GM18867 (cell line): ENCODE results near the gene FASN.
"Not testable (repeated sequence)": the region's sequence is repeated elsewhere in the genome, so short reads cannot be mapped to it uniquely, and the experiment has no call there.

ENCODE experiments used
- ATAC-seq: cut with Tn5 transposase; IDR thresholded peaks from one replicate; pipeline ENCODE4 v1.9.1; 2021; ENCODE audit warnings: mild to moderate bottlenecking, moderate library complexity; ENCODE audit not compliant: unreplicated experiment

FASN gene

GRCh38 chr17:82047914-82048570, 50.0 kb downstream of the FASN start:
- no peak for ATAC-seq

GRCh38 chr17:82047379-82047778, 50.7 kb downstream of the FASN start:
- no peak for ATAC-seq

DNA sequence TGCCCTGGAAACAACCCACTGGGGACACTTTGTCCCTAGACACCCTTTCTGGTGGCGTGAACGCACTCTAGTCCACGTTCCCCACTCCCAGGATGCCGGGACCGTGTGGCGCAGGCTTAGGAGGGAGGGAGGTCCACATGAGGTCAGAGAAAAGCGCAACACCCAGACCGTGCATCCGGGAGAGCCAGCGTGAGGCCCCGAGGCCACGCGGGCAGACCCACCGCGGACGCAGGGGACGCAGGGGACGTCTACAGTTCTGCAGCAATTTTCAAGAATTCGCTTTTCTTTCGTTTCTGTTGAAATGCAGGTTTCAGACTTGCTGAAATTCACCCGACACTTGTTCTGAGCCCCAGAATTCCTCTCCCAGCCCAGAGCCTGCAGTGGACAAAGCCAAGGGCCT, 51.1 kb downstream of the FASN start:
- ATAC-seq = no peak

DNA sequence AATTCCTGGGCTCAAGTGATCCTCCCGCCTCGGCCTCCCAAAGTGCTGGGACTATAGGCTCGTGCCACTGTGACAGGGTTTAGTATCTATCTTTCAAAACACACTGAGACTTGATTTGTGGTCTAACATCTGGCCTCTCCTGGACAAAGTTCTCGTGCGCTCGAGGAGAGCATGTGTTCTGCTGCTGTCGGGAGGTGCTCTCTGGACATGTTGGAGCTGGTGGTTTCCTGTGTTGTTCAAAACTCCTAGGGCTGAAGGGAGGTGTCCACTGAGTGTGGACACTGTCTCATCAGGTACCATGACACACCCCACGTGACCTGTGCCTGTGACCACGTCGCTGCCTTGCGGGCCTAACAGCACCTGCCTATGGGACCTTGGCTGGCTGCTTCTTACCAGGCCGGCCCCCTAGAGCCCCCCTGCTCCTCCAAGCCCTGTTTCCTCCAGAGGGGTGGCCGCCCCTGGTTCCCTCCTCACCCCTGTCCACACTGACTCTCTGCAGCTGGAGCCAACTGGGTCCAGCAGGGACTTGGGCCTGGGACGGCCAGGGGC, 52.0 kb downstream of the FASN start:
- no peak for ATAC-seq

GRCh38 chr17:82043507-82043906, 54.5 kb downstream of the FASN start:
- ATAC-seq = no peak

- no peak for ATAC-seq
These were observed 55.4 kb downstream of the FASN start for GRCh38 chr17:82042649-82043048.

DNA sequence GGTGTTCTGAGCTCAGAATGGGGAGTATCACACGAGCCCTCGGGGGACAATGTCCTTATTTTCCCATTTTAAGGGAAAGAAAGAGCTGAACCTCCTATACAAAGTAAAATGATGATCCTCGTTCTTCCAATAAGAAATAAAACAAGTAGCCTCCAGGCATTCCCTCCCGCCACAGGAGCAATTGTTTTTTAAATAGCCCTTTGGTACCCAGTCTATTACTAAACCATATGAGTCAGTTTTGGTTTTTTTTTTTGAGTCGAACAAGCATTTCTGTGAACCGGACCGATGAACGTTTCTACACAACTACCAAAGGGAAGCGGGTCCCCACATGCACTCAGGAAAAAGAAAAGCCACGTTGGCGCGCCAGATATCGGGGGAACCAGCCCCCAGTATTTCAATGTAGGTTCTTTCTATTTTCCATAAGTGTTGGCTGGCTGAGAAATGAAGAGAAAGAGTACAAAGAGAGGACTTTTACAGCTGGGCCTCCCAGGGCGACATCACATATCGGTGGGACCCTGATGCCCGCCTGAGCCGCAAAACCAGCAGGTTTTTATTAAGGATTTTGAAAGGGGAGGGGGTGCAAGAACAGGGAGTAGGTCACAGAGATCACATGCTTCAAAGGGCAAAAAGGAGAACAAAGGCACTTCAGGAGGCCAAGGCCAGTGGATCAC, 56.8 kb downstream of the FASN start:
- ATAC-seq = no peak

DNA sequence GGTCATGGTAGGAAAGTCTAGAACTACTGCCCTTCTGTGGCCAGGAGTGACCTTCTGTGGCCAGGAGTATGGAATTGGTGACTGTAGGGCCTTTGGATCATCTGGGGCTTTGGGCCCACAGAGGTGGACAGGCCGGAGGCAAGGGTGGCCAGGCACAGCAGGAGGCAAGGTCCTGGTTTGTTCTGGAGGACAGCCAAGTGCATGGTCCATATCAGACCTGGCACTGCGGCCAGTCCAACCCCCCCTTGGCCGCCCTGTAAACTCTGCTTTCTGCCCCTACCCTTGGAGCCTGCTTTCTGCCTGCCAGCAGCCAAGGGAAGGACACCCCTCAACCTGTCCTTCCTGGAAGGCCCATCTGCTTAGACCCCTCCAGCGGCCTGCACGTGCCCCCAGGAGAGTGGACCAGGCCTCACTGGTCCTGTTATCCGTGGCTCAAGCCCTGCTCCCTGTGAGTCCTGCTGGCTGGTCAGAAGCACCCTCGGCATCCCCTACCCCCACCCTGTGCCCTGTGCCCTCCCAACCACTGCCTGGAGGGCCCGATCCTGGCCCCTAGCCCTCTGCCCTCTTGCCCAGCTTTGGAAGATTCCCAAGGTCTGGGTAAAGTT, 58.2 kb downstream of the FASN start:
- ATAC-seq = no peak

- not testable (repeated sequence) for ATAC-seq
These were observed 59.1 kb downstream of the FASN start for GRCh38 chr17:82038796-82039409.

DNA sequence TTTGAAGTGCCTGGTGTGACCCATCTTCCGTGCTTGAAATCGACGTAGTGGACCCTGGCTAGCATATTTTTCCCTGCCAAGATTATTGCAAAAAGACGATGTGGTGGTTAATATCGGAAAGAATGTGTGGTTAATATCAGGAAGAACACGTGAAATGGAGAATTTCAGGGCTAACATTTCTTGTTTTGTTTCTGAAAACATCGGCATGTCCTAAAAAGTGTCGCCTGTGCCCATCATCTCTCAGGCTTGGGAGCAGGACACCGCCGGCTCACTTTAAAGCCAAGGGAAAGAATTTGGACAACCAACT, 60.2 kb downstream of the FASN start:
- no peak for ATAC-seq

DNA sequence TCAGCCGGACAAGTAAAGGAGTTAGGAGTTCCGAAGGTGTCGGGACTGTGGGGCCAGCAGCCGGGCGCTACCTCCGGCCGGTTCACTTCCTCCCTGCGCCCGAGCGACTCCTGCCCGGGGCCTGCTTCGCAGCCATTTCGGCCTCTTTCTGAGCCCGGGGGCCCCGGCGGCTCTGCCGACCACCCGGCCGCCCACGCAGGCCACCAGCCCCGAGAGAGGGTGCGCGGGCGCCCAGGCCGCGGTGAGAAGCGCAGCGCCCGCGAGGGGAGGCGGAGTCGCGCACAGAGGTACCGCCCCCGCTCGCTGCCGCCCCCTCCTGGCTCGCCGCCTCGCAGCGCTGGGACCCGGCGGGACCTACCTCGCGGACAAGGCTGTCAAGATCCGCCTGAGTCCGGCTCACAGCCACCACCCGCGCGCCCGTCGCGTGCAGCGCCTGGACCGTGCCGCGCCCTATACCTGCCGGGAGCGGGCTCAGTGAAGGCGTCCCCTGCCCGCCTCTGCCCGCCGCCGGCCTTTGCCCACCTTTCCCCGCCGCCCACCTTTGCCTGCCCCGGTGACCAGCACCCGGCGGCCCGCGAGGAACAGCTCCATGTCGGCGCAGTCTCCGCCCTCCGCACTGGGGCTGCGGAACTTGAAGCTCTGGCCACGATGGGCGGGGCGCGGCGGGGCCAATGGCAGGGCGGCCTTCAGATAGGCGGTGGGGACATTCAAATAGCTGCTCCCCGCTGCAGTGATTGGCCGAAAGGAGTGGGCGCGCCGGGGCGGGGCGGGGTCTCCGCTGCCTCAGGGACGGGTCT, 60.7 kb downstream of the FASN start, which contains the start of gene DCXR:
Gene DCXR (minus strand): TSS at position 606 of the 797 bp plus-strand sequence. CDS start 15 bp downstream, at position 591.
- ATAC-seq = peak; percentile 81

GRCh38 chr17:82036634-82037091, 61.4 kb downstream of the FASN start:
- ATAC-seq = peak; percentile 8

GRCh38 chr17:82035956-82036633, 61.9 kb downstream of the FASN start:
- no peak for ATAC-seq

GRCh38 chr17:82035488-82035887, 62.5 kb downstream of the FASN start:
- no peak for ATAC-seq

DNA sequence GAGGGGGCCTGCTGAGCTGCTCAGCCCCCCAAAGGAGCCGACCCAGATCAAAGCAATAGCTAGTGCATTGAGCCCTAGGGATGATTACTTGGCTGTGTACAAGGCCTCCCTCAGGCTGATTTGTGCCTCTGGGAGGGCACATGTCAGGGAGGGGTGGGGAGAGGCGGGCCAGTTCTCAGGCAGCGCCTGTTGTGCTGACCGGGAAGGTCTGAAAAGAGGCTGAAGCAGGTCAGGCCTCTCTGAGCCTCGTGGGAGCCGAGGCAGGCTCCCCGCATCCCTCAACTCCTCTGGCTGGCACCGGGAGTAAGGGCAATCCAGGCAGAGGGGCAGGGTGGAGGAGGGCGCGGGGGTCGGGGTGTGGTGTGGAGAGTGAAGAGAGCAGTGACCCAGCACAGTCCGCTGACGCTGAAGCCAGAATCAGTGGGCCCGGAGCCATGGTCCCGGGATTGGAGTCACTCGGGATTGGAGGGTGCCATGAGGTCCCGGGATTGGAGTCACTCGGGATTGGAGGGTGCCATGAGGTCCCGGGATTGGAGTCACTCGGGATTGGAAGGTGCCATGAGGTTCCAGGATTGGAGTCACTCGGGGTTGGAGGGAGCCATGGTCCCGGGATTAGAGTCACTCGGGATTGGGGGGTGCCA, 63.5 kb downstream of the FASN start:
- no peak for ATAC-seq

- ATAC-seq = no peak
These were observed 64.5 kb downstream of the FASN start for GRCh38 chr17:82033359-82034085.

DNA sequence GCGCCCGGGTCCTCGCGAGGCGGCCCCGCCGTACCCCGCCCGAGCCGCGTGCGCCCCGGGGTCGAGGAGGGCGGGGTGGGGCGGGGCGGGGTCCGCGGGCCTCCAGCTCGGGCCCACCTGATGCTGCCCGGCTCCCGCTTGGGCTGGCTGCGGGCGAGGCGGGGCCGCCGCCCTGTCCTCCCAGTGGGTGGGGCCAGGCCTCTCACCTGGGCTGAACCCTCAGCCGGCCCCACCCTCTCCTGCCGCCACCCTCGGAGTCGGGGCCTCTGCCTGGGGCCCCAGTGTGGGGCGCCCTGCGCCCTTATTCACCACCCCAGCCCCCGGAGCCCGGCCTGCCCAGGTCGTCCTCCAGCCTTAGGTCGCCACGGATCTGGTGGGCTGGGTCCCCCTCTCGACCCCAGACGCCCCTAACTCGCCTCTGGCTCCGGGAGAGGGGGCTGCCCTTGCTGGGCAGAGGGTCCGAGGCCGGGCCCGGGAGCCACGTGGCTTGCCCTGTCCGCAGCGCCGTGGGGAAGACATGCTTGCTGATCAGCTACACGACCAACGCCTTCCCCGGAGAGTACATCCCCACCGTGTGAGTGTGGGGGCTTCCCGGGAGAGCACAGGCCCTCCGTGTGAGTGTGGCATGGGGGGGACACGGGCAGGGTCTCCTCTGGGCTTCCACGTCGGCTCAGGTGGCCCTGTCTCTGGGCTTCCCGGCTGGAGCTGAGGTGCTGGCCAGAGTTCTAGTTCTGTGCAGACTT, 66.0 kb downstream of the FASN start:
- no peak for ATAC-seq

DNA sequence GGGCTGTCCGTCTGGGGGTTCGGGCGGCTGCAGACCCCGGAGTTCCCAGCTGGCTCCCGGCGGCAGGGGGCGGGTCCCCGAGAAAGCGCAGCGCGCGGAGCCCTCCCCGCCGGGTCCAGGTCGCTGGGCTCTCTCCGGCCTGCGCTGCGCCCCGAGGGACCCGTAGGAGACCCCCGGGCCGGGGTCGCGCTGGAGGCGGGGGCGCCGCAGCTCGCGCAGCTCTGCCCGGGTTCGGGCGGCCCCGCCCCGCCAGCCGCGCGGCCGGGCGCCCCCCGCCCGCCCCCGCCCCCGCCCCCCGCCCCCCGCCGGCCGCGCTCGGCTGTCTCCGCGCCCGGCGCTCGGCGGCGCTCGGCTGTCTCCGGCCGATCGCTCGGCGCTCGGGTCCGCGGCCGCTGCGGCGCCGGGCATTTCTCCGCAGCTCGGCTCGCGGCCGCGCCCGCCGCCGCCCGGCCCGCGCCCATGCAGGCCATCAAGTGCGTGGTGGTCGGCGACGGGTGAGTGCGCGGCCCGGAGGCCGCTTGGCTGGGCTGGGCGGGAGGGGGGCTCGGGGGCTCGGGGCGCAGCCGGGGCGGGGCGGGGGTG, 66.6 kb downstream of the FASN start, which contains the start of gene RAC3:
Gene RAC3 (plus strand): TSS at position 376 of the 582 bp plus-strand sequence. CDS start 84 bp downstream, at position 460.
- ATAC-seq = no peak
